Endothelial cell of umbilical vein (primary cell): Measurements from ENCODE around the gene PLCB4. TPM values are rescaled to one million over a fixed set of nuclear protein-coding genes. Genes with fewer than 3 reads are reported as not detected.
A peak's percentile ranks its signal among the peaks of the same experiment; 100 is the strongest.
"Not testable (repeated sequence)": the region's sequence is repeated elsewhere in the genome, so short reads cannot be mapped to it uniquely, and the experiment has no call there.

ENCODE experiments used
- BruUV-seq: library from RNA; stranded (reverse); fragments of 400-500 nt; replicated peaks from 2 replicates; lab custom pipeline; 2021; lab: Mats Ljungman, UMichigan
- CTCF ChIA-PET: fragments of 300-600, 350-600 bp; sonication (Branson Sonifier 250); formaldehyde crosslinking; loops from one replicate; lab custom pipeline; 2021; ENCODE audit warnings: antibody characterized with exemption, inconsistent platforms; lab: Charles Lee
- POLR2A ChIA-PET: fragments of 300-600, 350-600 bp; sonication (Branson Sonifier 250); formaldehyde crosslinking; loops from one replicate; lab custom pipeline; 2021; ENCODE audit warnings: antibody characterized with exemption, inconsistent platforms; lab: Charles Lee
- DNase-seq: peaks from one replicate; pipeline ENCODE4 v3.0.0-alpha.2; 2011; ENCODE audit warnings: low read depth, low spot score
- FAIRE-seq: peaks from 2 replicates; lab custom pipeline; 2011; peaks lifted over from hg19 to GRCh38; lab: Jason Lieb, UNC
- H2AFZ ChIP-seq: 2 replicates; pipeline ENCODE4 v1.6.0; 2012; ENCODE audit warnings: low read depth, low read length, control low read depth, inconsistent platforms
- H3K27ac ChIP-seq: 2 replicates; pipeline ENCODE4 v1.5.1; 2011; ENCODE audit warnings: low read depth, mild to moderate bottlenecking, control low read depth, low read length, moderate library complexity; ENCODE audit not compliant: insufficient read depth
- H3K27me3 ChIP-seq, 2 experiments: 2 replicates each; pipeline versions ENCODE4 v1.6.0 to v1.6.1; 2011; ENCODE audit warnings: low read length in 2 of 2, mixed read lengths in 1 of 2; ENCODE audit not compliant: control insufficient read depth in 2 of 2, insufficient read depth in 2 of 2
- H3K36me3 ChIP-seq, 2 experiments: 2 replicates in 1 of 2; 3 replicates in 1 of 2; pipeline ENCODE4 v1.5.1; 2011; ENCODE audit warnings: low read length in 2 of 2, mild to moderate bottlenecking in 1 of 2, moderate library complexity in 1 of 2; ENCODE audit not compliant: control insufficient read depth in 2 of 2, insufficient read depth in 2 of 2; ENCODE audit errors: extremely low read depth in 1 of 2
- H3K4me1 ChIP-seq: 3 replicates; pipeline ENCODE4 v1.5.1; 2011; ENCODE audit warnings: mild to moderate bottlenecking, low read length; ENCODE audit not compliant: control insufficient read depth, insufficient read depth; ENCODE audit errors: extremely low read depth
- H3K4me2 ChIP-seq: 2 replicates; pipeline ENCODE4 v1.6.1; 2011; ENCODE audit warnings: low read length, control low read depth, mixed read lengths; ENCODE audit not compliant: insufficient read depth
- H3K4me3 ChIP-seq, 3 experiments: fragments of 200-600 bp in 1 of 3; sonication (generic), shearing (Covaris generic) in 1 of 3; replicated peaks in 1 of 3; 2 replicates each; pipeline ENCODE4 v1.5.1; 2011 to 2016; ENCODE audit warnings: control low read depth in 3 of 3, low read length in 3 of 3, mild to moderate bottlenecking in 2 of 3, inconsistent platforms in 1 of 3, low read depth in 1 of 3, moderate library complexity in 1 of 3; ENCODE audit not compliant: insufficient read depth in 1 of 3
- H3K79me2 ChIP-seq: 2 replicates; pipeline ENCODE4 v1.6.0; 2012; ENCODE audit warnings: low read length, inconsistent platforms; ENCODE audit not compliant: control insufficient read depth, insufficient read depth
- H3K9ac ChIP-seq: replicated peaks from 2 replicates; pipeline ENCODE3; 2011; ENCODE audit warnings: low read length, control low read depth; ENCODE audit not compliant: insufficient read depth; ENCODE audit errors: extremely low read depth
- H3K9me1 ChIP-seq: replicated peaks from 3 replicates; pipeline ENCODE4 v1.6.0; 2011; ENCODE audit warnings: mild to moderate bottlenecking, low read length; ENCODE audit not compliant: control insufficient read depth, insufficient read depth; ENCODE audit errors: extremely low read depth
- H3K9me3 ChIP-seq: replicated peaks from 2 replicates; pipeline ENCODE4 v1.5.1; 2012; ENCODE audit warnings: low read length, inconsistent platforms; ENCODE audit not compliant: control insufficient read depth, insufficient read depth
- H4K20me1 ChIP-seq: replicated peaks from 2 replicates; pipeline ENCODE3; 2011; ENCODE audit warnings: mild to moderate bottlenecking, low read length; ENCODE audit not compliant: control insufficient read depth, insufficient read depth; ENCODE audit errors: extremely low read depth
- CTCF ChIP-seq, 2 donors: IDR thresholded peaks; 1 replicate in 1 of 2; 2 replicates in 1 of 2; pipeline ENCODE4 v1.5.1; 2011; ENCODE audit warnings: low read length in 2 of 2, mild to moderate bottlenecking in 2 of 2, moderate library complexity in 2 of 2, control low read depth in 1 of 2, inconsistent platforms in 1 of 2, low read depth in 1 of 2; ENCODE audit not compliant: insufficient read depth in 1 of 2; ENCODE audit errors: extremely low read depth in 1 of 2
- EZH2 ChIP-seq: IDR thresholded peaks from 2 replicates; pipeline ENCODE4 v1.6.1; 2012; ENCODE audit warnings: borderline replicate concordance, low read depth, mild to moderate bottlenecking, moderate library complexity, low read length, inconsistent platforms; ENCODE audit not compliant: severe bottlenecking
- FOS ChIP-seq: IDR thresholded peaks from 2 replicates; pipeline ENCODE4 v1.6.1; 2011; ENCODE audit warnings: mild to moderate bottlenecking, low read length, moderate library complexity, borderline replicate concordance; ENCODE audit not compliant: insufficient read depth
- GATA2 ChIP-seq: IDR thresholded peaks from 2 replicates; pipeline ENCODE4 v1.7.0; 2011; ENCODE audit warnings: low read depth, mild to moderate bottlenecking, moderate library complexity, mixed read lengths, low read length; ENCODE audit not compliant: insufficient read length, insufficient read depth
- JUN ChIP-seq: IDR thresholded peaks from 2 replicates; pipeline ENCODE4 v1.6.1; 2011; ENCODE audit warnings: borderline replicate concordance, low read depth; ENCODE audit not compliant: insufficient read length, insufficient read depth
- MAX ChIP-seq: IDR thresholded peaks from 2 replicates; pipeline ENCODE4 v1.6.1; 2011; ENCODE audit not compliant: insufficient read depth, insufficient read length
- MYC ChIP-seq: IDR thresholded peaks from one replicate; pipeline ENCODE4 v1.6.1; 2011; ENCODE audit warnings: mild to moderate bottlenecking, low read depth, low read length
- POLR2A ChIP-seq: IDR thresholded peaks from 2 replicates; pipeline ENCODE4 v1.6.1; 2012; ENCODE audit warnings: low read depth, mild to moderate bottlenecking, control low read depth, low read length
- POLR2AphosphoS5 ChIP-seq: IDR thresholded peaks from 2 replicates; pipeline ENCODE4 v1.6.1; 2012; ENCODE audit warnings: low read depth, mild to moderate bottlenecking, control low read depth, low read length, moderate library complexity; ENCODE audit not compliant: insufficient read depth
- dilution Hi-C: fragments of 300-500 bp; cut with MboI; formaldehyde crosslinking; loops from one replicate; pipeline ENCODE4 v1.15.0; 2019; ENCODE audit warnings: low sequenced_read_pairs; ENCODE audit not compliant: extremely low pct_ligation_motif_present
- intact Hi-C: fragments of 100-400 bp; cut with micrococcal nuclease; formaldehyde crosslinking; loops from one replicate; pipeline ENCODE4 v1.10.0; 2022
- polyA plus RNA-seq, 4 experiments: library from polyadenylated mRNA; depleted of rRNA in 3 of 4; stranded (reverse) in 3 of 4; unstranded in 1 of 4; fragments of >200 nt; gene quantifications; 2 replicates each; pipeline versions ENCODE4 v1.2.1 to v1.2.3, GENCODE V29; 2011 to 2012; ENCODE audit warnings: missing spikeins in 1 of 4
- total RNA-seq: library from RNA; stranded (reverse); gene quantifications from 2 replicates; pipeline ENCODE4 v1.2.3, GENCODE V29; 2021

Gene PLCB4
- total and polyA plus RNA-seq, 2 donors (not counting 3 experiments of a cell fraction or from before 2014, with no cell fraction given), result 0.37 to 1.7 TPM

DNA sequence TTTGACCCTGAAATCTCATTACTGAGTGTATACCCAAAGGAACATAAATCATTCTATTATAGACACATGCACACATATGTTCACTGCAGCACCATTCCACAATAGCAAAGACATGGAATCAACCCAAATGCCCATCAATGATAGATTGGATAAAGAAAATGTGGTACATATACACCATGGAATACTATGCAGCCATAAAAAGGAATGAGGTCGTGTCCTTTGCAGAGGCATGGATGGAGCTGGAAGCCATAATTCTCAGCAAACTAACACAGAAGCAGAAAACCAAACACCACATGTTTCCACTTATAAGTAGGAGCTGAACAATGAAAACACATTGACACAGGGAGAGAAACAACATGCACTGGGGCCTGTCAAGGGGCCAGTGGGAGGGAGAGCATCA is 21.0 kb upstream of the PLCB4 start:
- H3K9ac ChIP-seq, H3K4me3 ChIP-seq, BruUV-seq, H3K36me3 ChIP-seq, DNase-seq, dilution Hi-C loops, H3K4me2 ChIP-seq, H3K9me3 ChIP-seq, H4K20me1 ChIP-seq, FAIRE-seq, H3K79me2 ChIP-seq, H3K27me3 ChIP-seq, H3K27ac ChIP-seq, intact Hi-C loops, CTCF ChIA-PET, POLR2A ChIA-PET, H3K9me1 ChIP-seq, H2AFZ ChIP-seq: not testable (repeated sequence)
- peaks cover 11% of the 10 kb centered on the region for H3K4me1 ChIP-seq

- Histone ChIP-seq H3K4me3 (no peak overlapping the region), H3K9ac (no peak overlapping the region), H3K9me3 (no peaks in the 10 kb centered on the region), H3K9me1 (no peaks in the 10 kb centered on the region), H3K27ac (peak overlapping the region; percentile 73), H4K20me1 (no peaks in the 10 kb centered on the region), H3K27me3 (no peaks in the 10 kb centered on the region), H3K4me2 (peak overlapping the region; percentile 25), H3K79me2 (no peaks in the 10 kb centered on the region), H2AFZ (no peak overlapping the region), H3K4me1 (peaks cover 13% of the 10 kb centered on the region), H3K36me3 (no peaks in the 10 kb centered on the region)
- TF ChIP-seq JUN, result peak; percentile 98
- no peak for TF ChIP-seq GATA2
- no peak for TF ChIP-seq EZH2
- no peak for TF ChIP-seq POLR2A
- TF ChIP-seq FOS, result peak; percentile 91
- TF ChIP-seq POLR2AphosphoS5, result peak; percentile 45
- no peak for TF ChIP-seq CTCF (IDR thresholded peaks at IDR 0.05; ENCODE audit: extremely low read depth in 1 of 2, insufficient read depth in 1 of 2, low read depth in 1 of 2, low read length in 2 of 2)
- no peak for TF ChIP-seq MAX
- no peak for TF ChIP-seq MYC
- peak; percentile 93 for DNase-seq
- POLR2A ChIA-PET, result no interaction called here
- intact Hi-C loops (no loop called here), dilution Hi-C loops (no loop called here)
- BruUV-seq, result no TSS peak
- CTCF ChIA-PET, result interaction anchor here (0.7 to 2.7 kb wide), 2 partner anchors 198 to 211 kb away, joined by 4 to 13 read pairs; no protein-coding TSS in a partner anchor
- FAIRE-seq, result peak; percentile 94
These were observed 17.4 kb upstream of the PLCB4 start for GRCh38 chr20:9051508-9051907.
